Measurements from ENCODE around the gene OR8U1.
"Not testable (repeated sequence)": the region's sequence is repeated elsewhere in the genome, so short reads cannot be mapped to it uniquely, and the experiment has no call there.

OR8U1 gene

DNA sequence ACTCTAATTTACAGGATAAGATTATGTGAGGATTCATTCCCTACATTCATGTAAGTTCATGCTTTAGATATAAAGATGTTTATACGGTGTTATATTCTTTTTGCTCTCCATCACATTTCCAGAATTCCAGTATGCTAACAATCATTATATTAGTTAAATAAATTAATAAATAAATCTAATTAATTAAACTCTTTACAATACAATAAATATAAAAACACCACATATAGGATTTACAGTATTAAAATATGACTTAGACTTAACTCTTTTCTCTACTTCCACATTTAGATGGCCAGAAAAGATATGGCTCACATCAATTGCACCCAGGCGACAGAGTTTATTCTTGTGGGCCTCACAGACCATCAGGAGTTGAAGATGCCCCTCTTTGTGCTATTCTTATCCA is at the start of gene OR8U1:
TSS of gene OR8U1 (plus strand) at position 301 of the 400 bp plus-strand sequence. CDS start at position 301, 0 bp downstream.
- no peak within 1 kb of the TSS for H3K27ac ChIP-seq (ENCODE audit: low read length)
- H3K4me1 ChIP-seq (ENCODE audit: control insufficient read depth, insufficient read depth, low read length), result no peaks in the 10 kb centered on the region
- no peak for DNase-seq (ENCODE audit: low read depth, low spot score)
- H3K9me3 ChIP-seq (ENCODE audit: control insufficient read depth, insufficient read depth, low read length), result no peaks in the 10 kb centered on the region
- WGBS (ENCODE audit: insufficient coverage, insufficient read length), result no CpG with 5 or more reads among the region's 2 CpGs
- H3K27me3 ChIP-seq (ENCODE audit: control insufficient read depth, insufficient read depth, low read length), result no peaks in the 10 kb centered on the region
- H3K36me3 ChIP-seq (ENCODE audit: control insufficient read depth, insufficient read depth, low read length), result no peaks in the 10 kb centered on the region
- no peak within 1 kb of the TSS for H3K4me3 ChIP-seq (ENCODE audit: low read length)

DNA sequence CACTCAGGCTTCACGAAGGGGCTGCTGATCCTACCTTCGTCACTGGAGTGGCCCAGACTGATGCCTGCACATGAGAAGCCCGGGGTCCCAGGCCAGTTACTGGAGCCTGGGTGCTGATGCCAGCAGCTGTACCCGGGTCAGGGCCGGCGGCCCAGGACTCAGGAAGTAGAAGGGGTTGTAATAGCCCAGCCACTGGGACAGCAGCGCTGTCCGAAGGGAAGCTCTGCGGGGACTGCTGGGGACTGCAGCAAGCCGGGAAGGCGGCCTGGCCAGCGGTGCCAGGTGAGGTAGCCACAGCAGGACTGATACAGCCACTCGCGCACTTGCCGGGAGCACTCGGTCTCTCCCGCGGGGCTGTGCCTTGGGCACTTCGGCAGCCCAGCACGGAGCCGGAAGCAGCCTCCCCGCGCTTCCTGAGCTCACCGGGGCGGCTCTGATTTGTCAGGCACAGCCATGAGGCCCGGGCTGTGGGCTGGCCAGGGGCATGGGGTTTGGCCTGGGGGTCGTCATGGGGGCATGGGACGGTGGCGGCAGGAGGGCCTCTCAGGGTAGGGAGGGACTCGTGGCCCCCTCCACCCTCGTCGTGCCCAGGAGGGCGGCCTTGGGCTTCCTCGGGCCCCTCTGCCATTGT is 43.4 kb upstream of the OR8U1 start:
- H3K9me3 ChIP-seq (ENCODE audit: control insufficient read depth, insufficient read depth, low read length), result no peaks in the 10 kb centered on the region
- no peak overlapping the region for H3K27ac ChIP-seq (ENCODE audit: low read length)
- H3K4me3 ChIP-seq (ENCODE audit: low read length), result no peak overlapping the region
- no CpG with 5 or more reads among the region's 34 CpGs for WGBS (ENCODE audit: insufficient coverage, insufficient read length)
- no peaks in the 10 kb centered on the region for H3K27me3 ChIP-seq (ENCODE audit: control insufficient read depth, insufficient read depth, low read length)
- no peak for DNase-seq (ENCODE audit: low read depth, low spot score)
- no peaks in the 10 kb centered on the region for H3K36me3 ChIP-seq (ENCODE audit: control insufficient read depth, insufficient read depth, low read length)
- peaks cover 1% of the 10 kb centered on the region; the same call in 1 of the 2 replicates for H3K4me1 ChIP-seq (ENCODE audit: control insufficient read depth, insufficient read depth, low read length)

DNA sequence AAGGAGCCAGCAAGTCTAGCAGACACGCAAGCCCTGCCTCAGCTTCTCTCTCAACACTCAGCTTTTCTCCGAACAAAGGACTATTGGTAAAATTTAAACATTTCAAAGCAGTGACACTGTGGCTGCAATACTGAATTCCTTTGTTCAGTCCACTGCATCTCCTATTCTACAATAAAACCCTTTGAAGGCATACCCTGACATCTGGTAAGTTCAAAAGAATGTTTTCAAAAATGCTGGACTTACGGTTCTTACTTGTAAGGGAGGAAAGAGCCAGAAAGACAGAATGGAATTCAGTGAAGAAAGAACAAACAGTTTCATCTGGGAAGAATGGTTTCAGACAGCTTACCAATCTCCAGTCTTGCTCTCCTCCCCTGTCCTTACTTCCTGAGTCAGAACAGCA is 42.3 kb upstream of the OR8U1 start:
- no peaks in the 10 kb centered on the region for H3K27me3 ChIP-seq (ENCODE audit: control insufficient read depth, insufficient read depth, low read length)
- no peak for DNase-seq (ENCODE audit: low read depth, low spot score)
- H3K9me3 ChIP-seq (ENCODE audit: control insufficient read depth, insufficient read depth, low read length), result no peaks in the 10 kb centered on the region
- H3K4me1 ChIP-seq (ENCODE audit: control insufficient read depth, insufficient read depth, low read length), result peaks cover 1% of the 10 kb centered on the region; the same call in 1 of the 2 replicates
- no peak overlapping the region for H3K4me3 ChIP-seq (ENCODE audit: low read length)
- no peaks in the 10 kb centered on the region for H3K36me3 ChIP-seq (ENCODE audit: control insufficient read depth, insufficient read depth, low read length)
- no peak overlapping the region for H3K27ac ChIP-seq (ENCODE audit: low read length)
- no CpG with 5 or more reads among the region's 3 CpGs for WGBS (ENCODE audit: insufficient coverage, insufficient read length)

DNA sequence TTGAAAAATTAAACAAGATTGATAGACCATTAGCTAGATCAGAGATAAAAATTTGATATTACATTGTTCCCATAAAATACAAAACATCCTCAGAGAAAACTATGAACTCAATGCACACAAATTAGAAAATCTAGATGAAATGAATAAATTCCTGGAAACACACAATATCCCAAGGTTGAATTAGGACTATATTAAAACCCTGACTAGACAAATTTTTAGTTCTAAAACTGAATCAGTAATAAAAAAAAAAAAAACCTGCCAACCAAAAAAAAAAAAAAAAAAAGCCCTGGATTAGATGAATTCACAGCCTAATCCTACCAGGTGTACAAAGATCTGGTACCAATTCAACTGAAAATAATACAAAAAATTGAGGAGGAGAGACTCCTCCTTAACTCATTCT is 35.1 kb upstream of the OR8U1 start:
- no peak overlapping the region for H3K27ac ChIP-seq (ENCODE audit: low read length)
- no peaks in the 10 kb centered on the region for H3K27me3 ChIP-seq (ENCODE audit: control insufficient read depth, insufficient read depth, low read length)
- no peak overlapping the region for H3K4me3 ChIP-seq (ENCODE audit: low read length)
- H3K9me3 ChIP-seq (ENCODE audit: control insufficient read depth, insufficient read depth, low read length), result no peaks in the 10 kb centered on the region
- no peaks in the 10 kb centered on the region for H3K36me3 ChIP-seq (ENCODE audit: control insufficient read depth, insufficient read depth, low read length)
- DNase-seq (ENCODE audit: low read depth, low spot score), result no peak
- no peaks in the 10 kb centered on the region for H3K4me1 ChIP-seq (ENCODE audit: control insufficient read depth, insufficient read depth, low read length)

DNA sequence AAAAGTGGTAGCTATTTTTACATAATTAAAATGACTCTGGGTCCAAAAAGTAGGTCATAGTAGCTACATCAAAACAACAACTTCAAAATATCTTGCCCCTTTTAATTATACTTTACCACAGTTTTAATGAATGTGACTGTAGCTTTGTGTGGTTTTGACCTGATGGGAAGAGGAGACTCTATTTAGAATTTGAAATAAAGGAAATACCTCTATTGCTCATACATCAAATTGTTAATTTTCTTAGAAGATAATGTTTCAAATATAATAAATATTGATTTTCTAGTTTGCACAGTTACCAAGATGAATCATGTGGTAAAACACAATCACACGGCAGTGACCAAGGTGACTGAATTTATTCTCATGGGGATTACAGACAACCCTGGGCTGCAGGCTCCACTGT is 29.7 kb upstream of the OR8U1 start, which contains the start of gene OR8K1:
TSS of gene OR8K1 (plus strand) at position 301 of the 400 bp plus-strand sequence. CDS start at position 301, 0 bp downstream.
- DNase-seq (ENCODE audit: low read depth, low spot score), result no peak
- Histone ChIP-seq H3K4me3 (ENCODE audit: low read length) (no peak within 1 kb of the TSS), H3K27me3 (ENCODE audit: control insufficient read depth, insufficient read depth, low read length) (no peaks in the 10 kb centered on the region), H3K27ac (ENCODE audit: low read length) (no peak within 1 kb of the TSS), H3K9me3 (ENCODE audit: control insufficient read depth, insufficient read depth, low read length) (no peaks in the 10 kb centered on the region), H3K36me3 (ENCODE audit: control insufficient read depth, insufficient read depth, low read length) (no peaks in the 10 kb centered on the region), H3K4me1 (ENCODE audit: control insufficient read depth, insufficient read depth, low read length) (no peaks in the 10 kb centered on the region)
- WGBS (ENCODE audit: insufficient coverage, insufficient read length), result no CpG with 5 or more reads among the region's 1 CpG

DNA sequence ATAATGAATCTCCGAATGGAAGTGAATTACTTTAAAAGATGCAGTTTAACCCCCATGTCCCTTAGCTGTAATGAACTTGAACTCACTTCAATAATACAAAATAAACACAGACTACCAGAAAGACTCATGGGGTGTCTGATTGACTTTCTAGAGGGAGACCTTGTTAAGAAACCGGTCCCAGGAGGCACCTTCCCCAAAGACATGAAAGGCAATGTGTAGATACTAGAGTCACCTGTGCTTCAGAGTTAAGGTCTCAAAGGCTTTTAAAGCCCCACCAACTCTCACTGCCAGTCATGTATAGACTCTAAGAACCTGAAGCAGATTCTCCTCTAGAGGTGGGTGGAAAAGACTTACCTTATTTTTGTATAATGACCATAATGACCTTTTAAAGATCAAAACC is 21.4 kb upstream of the OR8U1 start, which contains the start of gene OR8J1:
TSS of gene OR8J1 (plus strand) at position 301 of the 400 bp plus-strand sequence. CDS start 5,956 bp downstream, outside the sequence.
- Histone ChIP-seq H3K4me1 (ENCODE audit: control insufficient read depth, insufficient read depth, low read length) (no peaks in the 10 kb centered on the region), H3K27ac (ENCODE audit: low read length) (no peak within 1 kb of the TSS), H3K4me3 (ENCODE audit: low read length) (no peak within 1 kb of the TSS), H3K27me3 (ENCODE audit: control insufficient read depth, insufficient read depth, low read length) (no peaks in the 10 kb centered on the region), H3K36me3 (ENCODE audit: control insufficient read depth, insufficient read depth, low read length) (no peaks in the 10 kb centered on the region), H3K9me3 (ENCODE audit: control insufficient read depth, insufficient read depth, low read length) (no peaks in the 10 kb centered on the region)
- no CpG with 5 or more reads among the region's 2 CpGs for WGBS (ENCODE audit: insufficient coverage, insufficient read length)
- DNase-seq (ENCODE audit: low read depth, low spot score), result no peak

DNA sequence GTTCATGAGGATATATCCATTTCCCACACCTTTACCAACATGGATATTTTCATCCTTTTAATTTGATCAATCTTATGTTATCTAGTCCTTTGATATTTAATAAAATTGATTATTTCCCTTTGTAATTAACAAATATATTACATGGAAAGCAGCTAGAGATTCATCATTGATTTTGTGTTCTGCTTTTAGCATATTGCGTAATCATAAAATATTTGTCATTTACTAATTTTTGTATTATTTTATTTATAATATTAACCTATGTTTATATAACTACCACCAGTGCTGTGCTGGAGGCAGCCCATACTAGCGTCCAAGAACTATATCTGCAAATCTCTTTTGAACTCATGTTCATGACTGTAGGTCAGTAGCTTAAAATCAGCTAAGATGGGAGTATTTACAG is 4.7 kb downstream of the OR8U1 start:
- no CpG with 5 or more reads among the region's 2 CpGs for WGBS (ENCODE audit: insufficient coverage, insufficient read length)
- DNase-seq (ENCODE audit: low read depth, low spot score), result no peak
- Histone ChIP-seq H3K4me3 (ENCODE audit: low read length) (no peak overlapping the region), H3K27ac (ENCODE audit: low read length) (no peak overlapping the region), H3K9me3 (ENCODE audit: control insufficient read depth, insufficient read depth, low read length) (no peaks in the 10 kb centered on the region), H3K36me3 (ENCODE audit: control insufficient read depth, insufficient read depth, low read length) (no peaks in the 10 kb centered on the region), H3K27me3 (ENCODE audit: control insufficient read depth, insufficient read depth, low read length) (no peaks in the 10 kb centered on the region), H3K4me1 (ENCODE audit: control insufficient read depth, insufficient read depth, low read length) (no peaks in the 10 kb centered on the region)

DNA sequence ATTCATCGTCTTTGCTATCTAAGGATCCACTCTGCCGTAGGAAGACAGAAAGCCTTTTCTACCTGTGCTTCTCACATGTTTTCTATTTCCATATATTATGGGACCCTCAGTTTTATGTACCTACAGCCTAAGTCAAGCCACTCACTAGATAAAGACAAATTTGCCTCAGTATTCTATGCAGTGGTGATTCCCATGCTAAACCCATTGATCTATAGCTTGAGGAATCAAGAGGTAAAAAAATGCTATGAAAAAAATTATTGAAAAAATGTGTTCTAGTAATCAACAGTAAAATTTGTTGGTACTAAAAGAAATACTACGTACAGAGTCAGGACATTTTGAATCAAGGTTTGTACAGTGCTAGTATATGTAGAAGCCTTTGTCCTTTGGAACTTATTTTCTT is 19.0 kb downstream of the OR8U1 start:
- H3K9me3 ChIP-seq (ENCODE audit: control insufficient read depth, insufficient read depth, low read length), result no peaks in the 10 kb centered on the region
- H3K4me3 ChIP-seq (ENCODE audit: low read length), result no peak overlapping the region
- no CpG with 5 or more reads among the region's 3 CpGs for WGBS (ENCODE audit: insufficient coverage, insufficient read length)
- H3K4me1 ChIP-seq (ENCODE audit: control insufficient read depth, insufficient read depth, low read length), result no peaks in the 10 kb centered on the region
- DNase-seq (ENCODE audit: low read depth, low spot score), result no peak
- H3K27me3 ChIP-seq (ENCODE audit: control insufficient read depth, insufficient read depth, low read length), result no peaks in the 10 kb centered on the region
- no peaks in the 10 kb centered on the region for H3K36me3 ChIP-seq (ENCODE audit: control insufficient read depth, insufficient read depth, low read length)
- H3K27ac ChIP-seq (ENCODE audit: low read length), result no peak overlapping the region

DNA sequence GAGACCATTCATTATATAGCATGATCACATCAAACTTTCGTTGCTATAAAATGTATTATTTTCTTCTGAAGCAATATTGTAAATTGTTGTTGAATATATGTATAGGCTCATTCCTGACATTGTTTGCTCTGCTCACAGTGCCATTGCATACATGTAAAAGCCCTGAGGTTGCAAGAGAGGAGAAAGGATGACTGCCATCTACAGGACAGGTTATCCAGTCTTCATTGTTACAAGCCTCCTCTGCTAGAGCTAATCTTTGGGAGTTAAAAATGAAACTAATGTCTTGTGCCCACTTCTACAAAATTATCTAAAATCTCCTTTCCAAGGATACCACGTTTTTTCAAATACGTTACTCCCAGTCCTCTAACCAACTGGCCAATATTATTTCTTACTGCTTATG is 20.6 kb downstream of the OR8U1 start:
- no peaks in the 10 kb centered on the region for H3K9me3 ChIP-seq (ENCODE audit: control insufficient read depth, insufficient read depth, low read length)
- 100% methylated on average over 2 of the region's 3 CpGs for WGBS (ENCODE audit: insufficient coverage, insufficient read length)
- no peaks in the 10 kb centered on the region for H3K4me1 ChIP-seq (ENCODE audit: control insufficient read depth, insufficient read depth, low read length)
- no peaks in the 10 kb centered on the region for H3K36me3 ChIP-seq (ENCODE audit: control insufficient read depth, insufficient read depth, low read length)
- H3K27ac ChIP-seq (ENCODE audit: low read length), result no peak overlapping the region
- no peak overlapping the region for H3K4me3 ChIP-seq (ENCODE audit: low read length)
- H3K27me3 ChIP-seq (ENCODE audit: control insufficient read depth, insufficient read depth, low read length), result no peaks in the 10 kb centered on the region
- DNase-seq (ENCODE audit: low read depth, low spot score), result peak; percentile 18

DNA sequence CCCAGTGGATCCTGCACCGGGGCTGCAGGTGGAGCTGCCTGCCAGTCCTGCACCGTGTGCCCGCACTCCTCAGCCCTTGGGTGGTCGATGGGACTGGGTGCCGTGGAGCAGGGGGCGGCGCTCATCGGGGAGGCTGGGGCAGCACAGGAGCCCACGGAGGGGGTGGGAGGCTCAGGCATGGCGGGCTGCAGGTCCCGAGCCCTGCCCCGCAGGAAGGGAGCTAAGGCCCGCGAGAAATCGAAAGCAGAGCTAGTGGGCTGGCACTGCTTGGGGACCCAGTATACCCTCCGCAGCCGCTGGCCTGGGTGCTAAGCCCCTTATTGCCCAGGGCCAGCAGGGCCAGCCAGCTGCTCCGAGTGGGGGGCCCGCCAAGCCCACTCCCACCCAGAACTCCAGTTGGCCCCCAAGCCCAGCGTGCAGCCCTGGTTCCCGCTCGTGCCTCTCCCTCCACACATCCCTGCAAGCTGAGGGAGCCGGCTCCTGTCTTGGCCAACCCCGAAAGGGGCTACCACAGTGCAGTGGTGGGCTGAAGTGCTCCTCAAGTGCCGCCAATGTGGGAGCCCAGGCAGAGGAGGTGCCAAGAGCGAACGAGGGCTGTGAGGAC is 26.5 kb downstream of the OR8U1 start:
- H3K36me3 ChIP-seq (ENCODE audit: control insufficient read depth, insufficient read depth, low read length); H3K4me3 ChIP-seq (ENCODE audit: low read length); DNase-seq (ENCODE audit: low read depth, low spot score); H3K27ac ChIP-seq (ENCODE audit: low read length); H3K27me3 ChIP-seq (ENCODE audit: control insufficient read depth, insufficient read depth, low read length); H3K9me3 ChIP-seq (ENCODE audit: control insufficient read depth, insufficient read depth, low read length); H3K4me1 ChIP-seq (ENCODE audit: control insufficient read depth, insufficient read depth, low read length): not testable (repeated sequence)
- no CpG with 5 or more reads among the region's 27 CpGs for WGBS (ENCODE audit: insufficient coverage, insufficient read length)

DNA sequence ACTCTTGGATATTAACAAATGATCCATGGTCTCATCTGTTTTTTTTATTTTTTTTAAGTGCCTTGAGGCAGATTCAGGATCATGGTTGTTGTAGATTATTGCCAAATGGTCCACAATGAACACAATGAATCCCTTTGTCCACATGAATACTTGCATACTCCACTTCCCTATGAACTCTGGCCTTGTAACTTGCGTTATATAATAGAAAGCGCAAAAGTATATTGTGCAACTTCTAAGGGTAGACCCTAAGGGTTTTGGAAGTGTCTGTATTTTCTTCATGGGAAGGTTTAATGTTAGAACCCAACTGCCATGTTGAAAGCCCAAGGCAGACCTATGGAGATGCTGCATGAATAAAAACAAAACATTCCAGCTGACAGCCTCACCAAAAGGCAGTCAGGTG is 29.0 kb downstream of the OR8U1 start:
- DNase-seq (ENCODE audit: low read depth, low spot score), result no peak
- H3K36me3 ChIP-seq (ENCODE audit: control insufficient read depth, insufficient read depth, low read length), result no peaks in the 10 kb centered on the region
- no peaks in the 10 kb centered on the region for H3K27me3 ChIP-seq (ENCODE audit: control insufficient read depth, insufficient read depth, low read length)
- no peak overlapping the region for H3K27ac ChIP-seq (ENCODE audit: low read length)
- H3K4me1 ChIP-seq (ENCODE audit: control insufficient read depth, insufficient read depth, low read length), result no peaks in the 10 kb centered on the region
- no peaks in the 10 kb centered on the region for H3K9me3 ChIP-seq (ENCODE audit: control insufficient read depth, insufficient read depth, low read length)
- H3K4me3 ChIP-seq (ENCODE audit: low read length), result no peak overlapping the region
- no CpG with 5 or more reads among the region's 2 CpGs for WGBS (ENCODE audit: insufficient coverage, insufficient read length)
